Prostate gland (tissue), 2 donors: ENCODE results near the gene CACNA1S.

Experiments used
- POLR2A ChIP-seq: fragments of 450-650 bp; IDR thresholded peaks from one replicate; pipeline ENCODE4 v1.6.1; 2016; ENCODE audit warnings: antibody characterized with exemption, mild to moderate bottlenecking
- POLR2AphosphoS5 ChIP-seq: sonication (generic); formaldehyde crosslinking; IDR thresholded peaks from one replicate; pipeline ENCODE4 v1.6.1; 2017; ENCODE audit warnings: antibody characterized with exemption
- TF ChIP-seq, protein P1 (sequence below), 4 experiments: fragments of 200-600 bp in 2 of 4; fragments of 450-650 bp in 2 of 4; sonication (generic) in 2 of 4; IDR thresholded peaks; 1 replicate in 3 of 4; 2 replicates in 1 of 4; pipeline ENCODE4 v1.5.1; 2016 to 2019; ENCODE audit warnings: antibody characterized with exemption in 4 of 4, mild to moderate bottlenecking in 2 of 4, moderate library complexity in 2 of 4

DNA sequence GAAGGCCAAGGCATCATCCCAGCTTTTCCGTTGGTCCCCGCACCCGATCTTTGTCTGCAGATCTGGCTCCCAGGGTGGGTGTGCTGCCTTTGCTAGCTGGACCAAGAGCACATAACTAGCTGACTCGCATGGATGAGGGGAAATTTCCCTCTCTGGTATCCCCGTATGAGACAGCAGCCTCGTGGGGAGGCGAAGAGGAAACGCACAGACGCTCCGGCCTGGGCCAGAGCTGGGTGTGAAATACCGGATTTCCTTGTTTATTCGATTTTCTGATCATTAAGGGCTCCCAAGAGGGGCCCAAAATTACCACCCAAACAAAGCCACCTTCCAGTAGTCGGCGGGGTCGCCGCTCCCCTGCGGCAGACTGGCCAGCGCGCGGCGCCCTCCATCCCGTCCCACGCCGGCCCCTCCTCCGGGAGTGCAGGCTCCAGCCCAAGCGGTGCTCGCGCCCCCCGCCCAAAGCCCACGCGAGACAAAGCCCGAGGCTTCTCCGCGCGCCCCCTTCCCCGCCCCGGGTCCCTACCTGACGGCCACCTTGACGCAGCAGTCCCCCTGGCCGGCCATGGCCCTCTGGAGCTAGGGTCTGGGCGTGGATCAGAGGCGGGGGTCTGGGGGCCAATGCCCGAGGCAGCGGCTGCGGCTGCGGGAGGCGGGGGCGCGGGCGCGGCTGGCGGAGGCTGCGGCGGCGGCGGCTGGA lies 89.3 kb downstream of the CACNA1S start:
- TF ChIP-seq, protein P1, sequence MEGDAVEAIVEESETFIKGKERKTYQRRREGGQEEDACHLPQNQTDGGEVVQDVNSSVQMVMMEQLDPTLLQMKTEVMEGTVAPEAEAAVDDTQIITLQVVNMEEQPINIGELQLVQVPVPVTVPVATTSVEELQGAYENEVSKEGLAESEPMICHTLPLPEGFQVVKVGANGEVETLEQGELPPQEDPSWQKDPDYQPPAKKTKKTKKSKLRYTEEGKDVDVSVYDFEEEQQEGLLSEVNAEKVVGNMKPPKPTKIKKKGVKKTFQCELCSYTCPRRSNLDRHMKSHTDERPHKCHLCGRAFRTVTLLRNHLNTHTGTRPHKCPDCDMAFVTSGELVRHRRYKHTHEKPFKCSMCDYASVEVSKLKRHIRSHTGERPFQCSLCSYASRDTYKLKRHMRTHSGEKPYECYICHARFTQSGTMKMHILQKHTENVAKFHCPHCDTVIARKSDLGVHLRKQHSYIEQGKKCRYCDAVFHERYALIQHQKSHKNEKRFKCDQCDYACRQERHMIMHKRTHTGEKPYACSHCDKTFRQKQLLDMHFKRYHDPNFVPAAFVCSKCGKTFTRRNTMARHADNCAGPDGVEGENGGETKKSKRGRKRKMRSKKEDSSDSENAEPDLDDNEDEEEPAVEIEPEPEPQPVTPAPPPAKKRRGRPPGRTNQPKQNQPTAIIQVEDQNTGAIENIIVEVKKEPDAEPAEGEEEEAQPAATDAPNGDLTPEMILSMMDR (IDR thresholded peaks at IDR 0.05): no peak
- TF ChIP-seq POLR2A: no peak
- no peak for TF ChIP-seq POLR2AphosphoS5
